K562 (cell line): ENCODE data around the gene HSD3B7. TPM values are rescaled to one million over a fixed set of nuclear protein-coding genes. Genes with fewer than 3 reads are reported as not detected.

Experiments
- ATF4 ChIP-seq: fragments of 450-650 bp; formaldehyde crosslinking; IDR thresholded peaks from 2 replicates; pipeline ENCODE4 v1.4.0; 2022; ENCODE audit warnings: mild to moderate bottlenecking, moderate library complexity
- CCAR2 ChIP-seq: fragments of 200-400 bp; formaldehyde crosslinking; IDR thresholded peaks from 2 replicates; pipeline ENCODE4 v1.6.1; 2017; ENCODE audit warnings: mild to moderate bottlenecking, low read depth, low read length
- KHSRP ChIP-seq: fragments of 450-650 bp; IDR thresholded peaks from 2 replicates; pipeline ENCODE4 v1.6.1; 2017
- MXD1 ChIP-seq: fragments of 250-450 bp; sonication (Bioruptor Pico); IDR thresholded peaks from 2 replicates; pipeline ENCODE4 v1.8.0; 2021; ENCODE audit warnings: borderline replicate concordance, mild to moderate bottlenecking, moderate library complexity; ENCODE audit not compliant: poor library complexity, severe bottlenecking
- NFRKB ChIP-seq: fragments of 450-650 bp; IDR thresholded peaks from 2 replicates; pipeline ENCODE4 v1.6.1; 2016; ENCODE audit warnings: low read depth
- POLR2AphosphoS2 ChIP-seq: IDR thresholded peaks from 2 replicates; pipeline ENCODE4 v1.6.1; 2012; ENCODE audit warnings: low read length, improper control_type of control experiment
- RBM34 ChIP-seq: fragments of 200-400 bp; formaldehyde crosslinking; IDR thresholded peaks from 2 replicates; pipeline ENCODE4 v1.6.1; 2018; ENCODE audit warnings: low read length, borderline replicate concordance; ENCODE audit not compliant: insufficient read depth
- RFX1 ChIP-seq: fragments of 450-650 bp; IDR thresholded peaks from 2 replicates; pipeline ENCODE4 v1.6.1; 2016; ENCODE audit warnings: mild to moderate bottlenecking, moderate library complexity
- ZBTB2 ChIP-seq: fragments of 450-650 bp; IDR thresholded peaks from 2 replicates; pipeline ENCODE4 v1.6.1; 2016; ENCODE audit warnings: antibody characterized with exemption
- ZBTB33 ChIP-seq: sonication (generic); formaldehyde crosslinking; IDR thresholded peaks from 2 replicates; pipeline ENCODE4 v1.8.1; 2023; ENCODE audit warnings: mild to moderate bottlenecking, missing genetic modification reagents
- ZKSCAN3 ChIP-seq: fragments of 250-450 bp; sonication (Bioruptor Pico); IDR thresholded peaks from 2 replicates; pipeline ENCODE4 v1.4.0; 2020
- ZNF318 ChIP-seq, 2 experiments: fragments of 450-650 bp; IDR thresholded peaks; 2 replicates each; pipeline ENCODE4 v1.6.1; 2016; ENCODE audit warnings: mild to moderate bottlenecking in 2 of 2, borderline replicate concordance in 1 of 2, low read depth in 1 of 2, moderate library complexity in 1 of 2
- ZNF551 ChIP-seq: fragments of 250-450 bp; sonication (Bioruptor Pico); IDR thresholded peaks from 2 replicates; pipeline ENCODE4 v1.5.0; 2021; ENCODE audit warnings: mild to moderate bottlenecking, moderate library complexity
- polyA plus RNA-seq, 8 experiments: library from polyadenylated mRNA; depleted of rRNA in 4 of 8; stranded (reverse) in 5 of 8; unstranded in 3 of 8; fragments of >200 nt; fragmentation: Nextera tagmentation in 2 of 8; fragmentation: Illumina TruSeq in 1 of 8; extraction: Ambion mirVana in 2 of 8; extraction: Trizol in 1 of 8; gene quantifications; 2 replicates each; pipeline versions ENCODE4 v1.2.1 to v1.2.3, GENCODE V29; 2011 to 2014; ENCODE audit warnings: inconsistent platforms in 1 of 8, missing spikeins in 1 of 8
- total RNA-seq, 7 experiments: library from RNA; depleted of rRNA in 6 of 7; stranded (reverse); fragments of >200 nt in 6 of 7; fragmentation: Illumina TruSeq in 2 of 7; extraction: Trizol in 2 of 7; gene quantifications; 2 replicates each; pipeline versions ENCODE4 v1.2.1 to v1.2.3, GENCODE V29; 2011 to 2021; ENCODE audit warnings: low replicate concordance in 1 of 7

HSD3B7 gene
- total and polyA plus RNA-seq, 9 of the 15 experiments (the other 6 are each of a cell fraction or from before 2014, with no cell fraction given), result 5.4 to 49.1 (median 23.0) TPM

GRCh38 chr16:30948667-30949649, 36.0 kb upstream of the HSD3B7 start, which contains the start of gene ORAI3 (continued):
- TF ChIP-seq ATF4 (CRISPR knock-in tag) (no peak), MXD1 (no peak), KHSRP (no peak), ZKSCAN3 (no peak), NFRKB (no peak), POLR2AphosphoS2 (no peak; the same call in 1 of the 2 replicates), RBM34 (0 out of 2 replicates have a peak, but pooled peaks have one; percentile 84), RFX1 (no peak), ZBTB33 (CRISPR knock-in tag) (no peak), ZNF551 (no peak), ZNF318 (IDR thresholded peaks at IDR 0.05; ENCODE audit: borderline replicate concordance in 1 of 2, low read depth in 1 of 2) (no peak), CCAR2 (no peak), ZBTB2 (no peak)
